ENCODE data around the gene TDRD12.

DNA sequence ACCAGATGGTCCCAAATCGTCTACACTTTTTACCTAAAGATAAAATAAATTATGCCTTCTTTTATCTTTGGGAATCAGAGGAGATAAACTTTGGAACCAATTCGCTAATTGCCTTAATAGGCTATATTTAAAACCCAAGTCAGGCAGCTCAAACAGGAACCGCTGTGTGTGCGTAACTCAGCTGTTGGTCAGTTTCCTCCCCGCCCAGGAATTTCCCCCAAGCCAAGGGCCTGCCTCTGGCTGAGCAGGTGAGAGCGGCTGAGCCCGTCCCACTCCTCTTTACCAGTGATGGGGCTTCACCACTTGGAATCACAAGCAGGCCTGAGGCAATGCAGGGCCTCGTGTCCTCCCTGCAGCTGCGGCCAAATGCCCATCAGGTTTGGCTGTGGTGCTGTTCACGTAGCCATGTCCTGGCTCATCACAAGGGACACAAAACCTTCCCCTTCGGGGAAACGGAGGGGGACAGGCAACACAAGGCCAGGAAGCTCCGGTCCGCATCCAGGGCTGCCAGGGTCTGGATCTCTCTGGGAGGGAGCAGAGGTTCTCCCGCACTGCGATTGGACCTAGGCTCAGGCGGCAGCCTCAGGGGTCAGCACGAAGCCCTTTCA lies 150.5 kb downstream of the TDRD12 start:
- TF ChIP-seq CTCF (conservative IDR thresholded peaks at IDR 0.05 in 1 of 2, IDR thresholded peaks at IDR 0.05 in 1 of 2; ENCODE audit: low read depth in 1 of 2, low read length in 2 of 2) (no peak), EZH2 (IDR thresholded peaks at IDR 0.05; ENCODE audit: low read length, missing control alignments) (no peak)

All from fibroblast of lung (primary cell).